OCI-M2 (cell line): ENCODE measurements around the gene STIMATE.

Experiments
- DNase-seq: peaks from one replicate; lab custom pipeline; 2025; ENCODE audit not compliant: unreplicated experiment; lab: John Stamatoyannopoulos, UW

The STIMATE gene

DNA sequence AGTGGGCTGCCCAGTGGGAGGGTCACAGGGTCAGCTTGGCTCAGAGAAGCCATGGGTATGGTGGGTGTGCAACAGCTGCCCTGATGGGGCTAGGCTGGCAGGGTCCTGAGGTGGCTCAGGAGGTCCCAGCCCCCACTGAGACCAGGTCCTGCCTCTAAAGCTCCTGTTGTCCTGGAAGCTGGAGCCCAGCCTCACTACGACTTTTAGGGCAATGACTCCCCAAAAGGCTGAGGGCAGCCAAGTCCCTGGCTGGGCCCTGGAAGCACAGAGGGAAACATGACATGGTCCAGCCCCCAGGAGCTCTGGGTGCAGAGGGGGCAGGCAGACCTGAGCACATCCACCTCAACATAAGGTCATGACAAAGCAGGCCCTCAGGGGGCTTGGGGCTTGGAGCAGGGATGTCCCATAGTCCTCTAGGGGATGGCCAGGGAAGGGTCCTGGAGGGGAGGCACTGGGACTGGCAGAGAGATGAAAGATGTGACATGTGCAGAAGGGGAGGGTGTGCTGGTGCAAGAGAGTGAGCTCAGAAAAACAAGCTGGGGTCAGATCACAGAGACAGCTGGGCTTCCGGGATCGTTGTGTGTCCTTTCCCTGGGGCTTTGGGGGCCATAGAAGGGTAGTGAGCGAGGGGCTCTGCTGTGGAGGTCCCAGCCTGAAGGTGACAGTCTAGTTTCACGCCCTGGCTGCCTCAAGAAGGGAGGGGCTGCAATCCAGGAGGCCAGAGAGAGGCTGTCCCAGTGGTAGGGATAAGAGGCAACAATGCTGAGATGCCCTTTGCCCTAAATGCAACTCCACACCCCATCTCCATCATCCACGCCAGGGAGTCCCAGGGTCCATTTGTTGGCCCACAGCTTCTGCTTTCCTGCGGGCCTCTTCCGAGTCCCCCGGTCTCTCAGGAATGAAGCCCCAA, 103.4 kb downstream of the STIMATE start:
- DNase-seq = no peak

GRCh38 chr3:52792961-52793695, 104.2 kb downstream of the STIMATE start:
- DNase-seq = no peak

- no peak for DNase-seq
Observed at GRCh38 chr3:52792413-52792812, 104.9 kb downstream of the STIMATE start.

DNA sequence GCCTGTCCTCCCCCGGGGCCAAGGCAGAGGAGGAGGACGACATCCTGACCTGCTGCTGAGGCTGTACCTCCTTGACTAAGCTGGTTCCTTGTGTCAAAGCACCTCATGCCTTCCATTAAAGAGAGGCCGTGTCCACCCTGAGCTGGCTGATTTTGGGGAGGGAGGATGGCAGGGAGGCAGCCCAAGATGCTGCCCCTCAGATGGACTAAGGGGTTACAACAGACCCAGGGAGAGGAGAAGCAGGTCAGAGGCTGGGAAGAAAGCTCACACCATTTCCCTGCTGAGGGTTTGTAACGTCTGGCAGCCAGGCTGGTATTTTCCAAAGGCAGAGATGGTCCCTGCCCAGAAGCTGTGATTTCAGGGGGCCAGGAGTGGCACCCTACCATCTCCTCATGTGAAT, 105.4 kb downstream of the STIMATE start:
- DNase-seq = no peak

DNA sequence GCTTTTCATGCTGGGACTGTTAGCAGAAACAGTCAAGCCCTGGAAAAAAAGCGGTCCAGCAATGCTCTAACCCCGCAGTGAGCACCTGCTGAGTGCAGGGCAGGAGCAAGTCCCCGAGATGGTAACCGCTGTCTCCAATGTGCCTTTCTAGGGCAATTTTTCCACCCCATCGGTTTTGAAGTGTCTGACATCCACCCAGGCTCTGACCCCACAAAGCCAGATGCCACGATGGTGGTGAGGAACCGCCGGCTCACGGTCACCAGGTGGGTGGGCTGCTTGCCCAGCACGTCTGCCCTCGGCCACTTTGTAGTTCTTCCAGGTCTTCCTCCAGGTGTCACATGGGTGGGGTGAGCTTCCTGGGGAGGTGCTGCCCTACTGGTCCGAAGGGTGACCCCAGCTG, 106.0 kb downstream of the STIMATE start:
- DNase-seq = no peak

DNA sequence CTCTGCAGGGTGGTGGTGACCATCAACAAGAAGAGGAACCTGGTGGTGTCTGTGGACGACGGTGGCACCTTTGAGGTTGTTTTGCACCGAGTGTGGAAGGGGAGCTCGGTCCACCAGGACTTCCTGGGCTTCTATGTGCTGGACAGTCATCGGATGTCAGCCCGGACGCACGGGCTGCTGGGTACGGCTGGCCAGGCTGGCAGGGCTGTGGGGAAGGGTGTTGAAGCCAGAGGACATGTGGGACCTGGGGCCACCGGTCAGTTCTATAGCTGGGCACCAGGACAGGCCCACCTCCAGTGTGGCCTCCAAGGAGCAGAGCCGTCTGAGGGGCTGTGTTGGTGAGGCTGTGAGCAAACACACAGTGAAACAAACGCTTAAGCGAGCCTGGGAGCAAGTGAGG, 106.6 kb downstream of the STIMATE start:
- no peak for DNase-seq

DNA sequence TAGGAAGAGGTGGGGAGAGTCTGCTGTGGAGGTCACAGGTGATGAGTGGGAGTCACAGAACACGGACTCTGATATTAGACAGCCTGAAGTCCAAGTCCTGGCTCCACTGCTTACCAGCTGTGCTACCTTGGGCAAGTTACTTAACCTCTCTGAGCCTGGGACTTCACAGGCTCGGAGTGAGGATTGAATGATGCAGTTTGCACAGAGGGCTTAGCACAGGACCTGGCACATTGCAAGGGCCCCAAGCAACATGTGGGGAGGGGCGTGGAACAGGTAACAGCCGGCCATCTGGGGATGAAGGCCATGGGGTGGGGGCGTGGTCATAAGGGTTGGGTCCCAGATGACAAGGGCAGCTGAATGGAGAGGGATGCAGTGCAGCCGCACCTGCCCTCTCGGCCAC, 107.0 kb downstream of the STIMATE start:
- DNase-seq = no peak

DNA sequence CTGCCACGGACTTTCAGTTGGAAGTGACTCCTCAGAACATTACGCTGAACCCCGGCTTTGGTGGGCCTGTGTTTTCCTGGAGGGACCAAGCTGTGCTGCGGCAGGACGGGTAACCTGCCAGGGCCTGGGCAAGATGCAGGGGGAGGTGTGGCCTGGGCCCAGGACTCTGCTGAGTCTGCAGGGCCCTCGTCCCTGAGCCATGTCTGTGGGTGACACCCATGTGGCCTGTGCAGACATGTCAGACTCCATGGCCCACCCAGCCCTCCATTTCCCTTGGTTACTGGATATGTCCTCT, 107.7 kb downstream of the STIMATE start:
- DNase-seq = no peak

- no peak for DNase-seq
Observed at GRCh38 chr3:52788890-52789745, 108.2 kb downstream of the STIMATE start.

GRCh38 chr3:52787672-52788625, 109.4 kb downstream of the STIMATE start:
- no peak for DNase-seq

- DNase-seq = no peak
Observed at GRCh38 chr3:52787246-52787645, 110.1 kb downstream of the STIMATE start.
